GM21786 (cell line): ENCODE results near the gene SENP2.
"Not testable (repeated sequence)": the region's sequence is repeated elsewhere in the genome, so short reads cannot be mapped to it uniquely, and the experiment has no call there.

Experiments
- ATAC-seq: cut with Tn5 transposase; IDR thresholded peaks from one replicate; pipeline ENCODE4 v1.9.1; 2021; ENCODE audit not compliant: unreplicated experiment

Gene SENP2

GRCh38 chr3:185647134-185647879 lies 61.2 kb downstream of the SENP2 start:
- no peak for ATAC-seq

GRCh38 chr3:185647880-185648210 lies 61.8 kb downstream of the SENP2 start:
- ATAC-seq = no peak

DNA sequence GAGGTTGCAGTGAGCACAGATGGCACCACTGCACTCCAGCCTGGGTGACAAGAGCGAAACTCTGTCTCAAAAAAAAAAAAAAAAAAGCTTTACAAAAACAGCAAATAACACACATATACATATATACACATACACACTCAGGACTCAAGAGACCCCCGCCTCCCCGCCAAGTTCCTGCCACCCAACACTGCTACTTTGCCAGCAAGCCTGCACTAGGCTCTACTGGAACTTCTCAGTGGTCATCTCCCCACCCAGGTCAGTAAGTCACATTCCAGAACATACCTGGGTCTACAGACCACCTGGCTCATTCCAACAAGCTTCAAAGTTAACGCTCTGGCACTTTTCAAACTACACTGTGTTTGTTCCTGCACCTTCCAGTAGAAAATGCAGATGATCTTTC lies 62.3 kb downstream of the SENP2 start:
- ATAC-seq = no peak

DNA sequence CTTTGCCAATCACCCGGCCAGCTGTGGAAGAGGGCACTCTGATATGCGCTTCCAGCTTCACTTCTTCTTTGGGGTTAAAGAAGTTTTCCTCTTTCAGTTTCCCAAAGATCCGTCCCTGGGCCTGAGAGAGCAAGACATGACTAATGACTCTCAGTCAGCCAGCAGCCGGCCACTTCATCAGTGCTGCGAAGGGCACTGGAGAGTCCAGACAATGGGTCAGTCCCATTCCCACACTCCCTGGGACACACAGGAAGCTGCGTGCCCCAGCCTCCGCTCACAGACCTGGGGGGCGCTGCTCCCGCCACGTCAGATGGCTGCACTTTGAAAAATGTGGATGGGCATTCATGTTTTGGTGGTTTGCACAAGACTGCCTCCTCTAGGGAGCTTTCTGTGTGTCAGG lies 63.3 kb downstream of the SENP2 start:
- no peak for ATAC-seq

- no peak for ATAC-seq
Observed at GRCh38 chr3:185651971-185652370, 65.9 kb downstream of the SENP2 start.

DNA sequence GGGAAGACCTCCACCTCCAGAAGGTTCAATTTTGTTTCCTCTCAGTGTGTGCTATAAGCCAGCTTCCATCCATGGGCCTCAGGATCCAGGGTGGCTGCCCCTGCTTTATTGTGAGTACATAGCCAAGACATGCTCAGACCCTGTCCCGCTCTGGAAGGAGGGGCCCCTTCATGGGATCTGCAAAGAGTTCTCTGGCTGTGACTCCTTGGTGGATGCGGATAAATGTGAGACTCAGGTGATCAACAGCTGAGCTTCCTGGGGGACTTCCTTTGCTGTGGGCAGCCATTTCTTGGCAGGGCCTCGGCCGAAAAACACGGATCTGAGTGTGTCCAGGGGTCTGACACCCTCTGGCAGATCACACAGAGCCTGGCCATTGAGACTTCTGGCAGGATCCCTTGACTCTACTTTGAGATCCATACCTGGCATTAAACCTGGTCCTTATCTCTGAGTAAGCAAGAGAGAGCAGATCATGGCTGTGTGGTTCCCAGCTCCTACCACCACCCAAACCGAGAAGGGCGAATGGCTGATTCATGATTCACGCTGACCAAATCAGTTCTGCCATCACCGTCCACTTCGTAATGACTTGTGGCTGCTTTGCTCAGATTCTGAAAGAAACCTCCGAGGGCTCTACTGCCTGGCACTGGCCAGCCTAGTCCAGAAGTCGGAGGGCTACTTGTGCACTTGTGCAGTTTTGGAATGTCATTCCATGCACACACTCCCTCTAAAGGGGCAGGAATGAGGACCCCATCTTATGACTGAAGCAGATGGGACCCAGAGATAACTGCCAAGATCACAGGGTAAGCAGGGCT lies 68.1 kb downstream of the SENP2 start:
- ATAC-seq = no peak

GRCh38 chr3:185654758-185655145 lies 68.7 kb downstream of the SENP2 start:
- ATAC-seq = no peak

- ATAC-seq = no peak
Observed at GRCh38 chr3:185655426-185656320, 69.6 kb downstream of the SENP2 start.

GRCh38 chr3:185656321-185656840 lies 70.3 kb downstream of the SENP2 start:
- ATAC-seq = no peak

DNA sequence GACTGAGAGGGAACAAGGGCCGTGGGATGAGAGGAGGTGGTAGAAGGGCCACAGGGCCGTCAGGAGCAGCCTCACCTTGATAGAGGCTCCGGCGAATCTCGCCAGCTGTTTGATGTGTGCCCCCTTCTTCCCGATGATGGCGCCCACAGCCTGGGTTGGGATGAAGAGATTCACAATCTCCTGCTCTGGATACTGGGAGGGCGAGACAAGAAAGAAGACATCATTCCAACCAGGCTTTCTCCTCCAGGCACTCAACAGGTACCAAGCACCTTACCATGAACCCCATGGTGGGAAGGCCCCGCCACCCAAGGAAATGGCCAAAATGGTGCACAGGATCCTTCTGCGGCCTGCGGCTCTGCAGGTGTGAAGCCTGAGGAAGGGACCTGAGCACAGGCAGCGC lies 71.1 kb downstream of the SENP2 start:
- ATAC-seq = no peak

GRCh38 chr3:185657691-185658503 lies 71.8 kb downstream of the SENP2 start:
- no peak for ATAC-seq

DNA sequence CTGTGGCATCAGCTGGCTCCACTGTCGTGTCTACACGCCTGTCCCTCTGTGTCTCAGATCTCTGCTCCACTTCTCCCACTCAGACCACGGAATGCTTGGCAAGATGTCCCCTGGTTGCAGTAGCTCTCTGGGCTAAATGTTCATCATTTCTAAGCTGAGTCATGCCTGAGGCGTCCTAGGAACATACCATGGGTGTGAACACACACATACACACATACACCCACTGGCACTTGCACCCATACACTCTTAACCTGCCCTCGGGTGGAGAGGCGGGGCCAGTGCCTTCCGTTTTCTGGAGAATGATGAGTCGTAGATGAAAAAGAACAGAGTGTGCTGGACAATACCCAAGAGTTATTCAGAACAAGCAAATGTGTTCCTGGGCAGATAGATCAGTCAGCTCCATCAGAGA lies 72.4 kb downstream of the SENP2 start:
- no peak for ATAC-seq

DNA sequence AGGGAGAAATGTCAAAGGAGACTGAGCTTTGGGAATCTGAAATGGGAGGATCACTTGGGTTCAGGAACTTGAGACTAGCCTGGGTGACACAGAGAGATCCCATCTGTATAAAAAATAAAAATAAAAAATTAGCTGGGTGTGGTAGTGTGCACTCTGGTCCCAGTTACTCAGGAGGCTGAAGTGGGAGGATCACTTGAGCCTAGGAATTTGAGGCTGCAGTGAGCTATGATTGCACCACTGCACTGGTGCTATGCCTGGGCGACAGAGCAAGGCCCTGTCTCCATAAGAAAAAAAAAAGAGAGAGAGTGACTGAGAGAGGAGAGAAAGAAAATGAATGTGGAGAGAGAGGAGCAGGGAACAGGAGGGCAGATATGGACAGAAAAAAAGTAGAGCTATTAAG lies 72.8 kb downstream of the SENP2 start:
- ATAC-seq = no peak

- ATAC-seq = peak; percentile 85
Observed at GRCh38 chr3:185659942-185660921, 74.1 kb downstream of the SENP2 start.

GRCh38 chr3:185661296-185661695 lies 75.2 kb downstream of the SENP2 start:
- not testable (repeated sequence) for ATAC-seq

DNA sequence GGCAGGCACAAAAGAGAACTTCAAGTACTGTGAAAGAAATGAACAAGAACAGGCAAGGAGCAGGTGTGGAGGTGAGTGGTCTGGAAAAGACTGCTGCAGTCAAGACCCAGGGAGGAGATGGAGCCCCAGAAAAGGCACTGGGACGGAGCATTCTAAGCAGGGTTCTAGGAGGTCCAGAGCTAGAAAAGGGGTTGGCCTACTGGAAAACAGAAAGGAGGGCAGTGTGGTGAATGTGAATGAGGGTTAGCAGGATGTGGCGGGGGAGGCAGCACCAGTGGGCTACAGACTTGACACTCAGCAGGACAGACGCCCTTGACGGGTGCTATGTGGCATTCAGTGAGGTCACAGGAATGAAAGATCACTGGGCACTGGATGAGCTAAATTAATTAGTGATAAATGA lies 75.7 kb downstream of the SENP2 start:
- no peak for ATAC-seq

DNA sequence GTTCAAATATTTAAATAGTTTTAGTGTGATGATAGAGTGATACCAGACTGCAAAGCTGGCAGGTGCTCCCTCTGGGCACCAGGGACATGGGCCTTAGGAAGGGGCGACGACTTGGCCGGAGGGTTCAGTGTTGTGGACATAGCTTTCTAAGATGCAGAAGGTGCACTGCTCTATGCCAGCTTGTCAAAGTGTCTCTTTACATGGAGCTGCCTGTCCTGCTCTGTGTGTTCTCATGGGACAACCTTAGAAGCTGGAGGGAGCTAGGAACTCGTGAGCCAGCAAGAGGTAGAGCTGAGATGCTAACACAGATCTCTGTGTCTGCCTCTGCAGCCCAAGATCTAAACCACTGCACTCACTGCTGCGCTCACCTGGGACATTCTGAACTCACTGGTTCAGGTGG lies 77.8 kb downstream of the SENP2 start:
- no peak for ATAC-seq

GRCh38 chr3:185667574-185667973 lies 81.5 kb downstream of the SENP2 start:
- ATAC-seq = no peak

- no peak for ATAC-seq
Observed at GRCh38 chr3:185677146-185677829, 91.2 kb downstream of the SENP2 start.
